NT2/D1 (cell line): ENCODE results near the gene DSCAML1.

Experiments
- SUZ12 ChIP-seq: IDR thresholded peaks from 2 replicates; pipeline ENCODE4 v1.6.1; 2011; ENCODE audit not compliant: insufficient read length, insufficient read depth; ENCODE audit errors: extremely low read depth
- YY1 ChIP-seq: IDR thresholded peaks from 2 replicates; pipeline ENCODE4 v1.6.1; 2011; ENCODE audit not compliant: insufficient read length, insufficient read depth
- ZNF274 ChIP-seq: IDR thresholded peaks from 2 replicates; pipeline ENCODE4 v1.6.1; 2011; ENCODE audit warnings: mild to moderate bottlenecking, low read depth, low read length

DNA sequence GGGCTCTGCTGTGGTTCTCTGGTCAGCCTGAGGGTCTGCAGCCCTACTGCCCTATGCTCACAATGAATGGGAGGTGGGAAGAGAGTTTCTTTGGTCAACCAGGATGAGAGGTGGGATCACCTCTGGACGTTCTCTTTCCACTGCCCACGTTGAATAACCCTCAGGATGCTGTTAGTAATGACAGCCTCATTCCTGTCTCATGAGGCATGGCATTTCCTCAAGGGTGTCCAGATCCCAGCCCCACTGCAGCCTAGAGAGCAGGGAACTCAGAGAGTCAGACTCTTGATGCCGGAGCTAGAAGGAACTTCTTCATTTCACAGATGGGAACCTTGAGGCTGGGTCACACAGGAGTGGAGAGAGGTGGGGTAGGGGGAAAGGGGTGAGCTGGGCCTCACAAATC is 273.3 kb downstream of the DSCAML1 start:
- TF ChIP-seq ZNF274, result no peak
- no peak for TF ChIP-seq YY1
- no peak for TF ChIP-seq SUZ12
